Measurements from ENCODE around the gene SLC20A1.
"Not testable (repeated sequence)": the region's sequence is repeated elsewhere in the genome, so short reads cannot be mapped to it uniquely, and the experiment has no call there.

SLC20A1 gene

GRCh38 chr2:112692495-112692911 lies 46.8 kb downstream of the SLC20A1 start:
- H3K4me3 ChIP-seq (ENCODE audit: low read length) = no peak overlapping the region
- no peak for TF ChIP-seq ZNF274 (IDR thresholded peaks at IDR 0.05; ENCODE audit: low read depth, low read length)

DNA sequence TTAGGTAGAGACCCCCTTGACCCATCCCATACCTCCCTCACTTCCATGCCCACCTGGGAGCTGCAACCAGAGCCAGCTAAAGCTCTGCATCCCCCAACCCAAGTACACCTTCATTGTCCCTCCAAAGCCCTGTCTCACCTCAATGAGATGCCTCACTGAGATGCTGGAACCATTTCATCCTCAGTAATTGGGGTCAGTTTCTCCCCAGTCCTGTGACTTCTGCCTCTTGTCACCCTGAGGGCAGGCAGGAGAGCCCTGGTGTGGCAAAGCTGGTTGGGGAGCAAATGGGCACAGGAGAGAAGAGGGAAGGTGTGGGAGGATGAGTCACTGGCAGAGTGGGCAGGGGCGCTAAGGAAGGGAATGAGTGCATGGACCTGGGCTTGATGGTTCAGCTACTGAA lies 47.2 kb downstream of the SLC20A1 start:
- TF ChIP-seq ZNF274 (IDR thresholded peaks at IDR 0.05; ENCODE audit: low read depth, low read length) = no peak
- H3K4me3 ChIP-seq (ENCODE audit: low read length) = no peak overlapping the region

DNA sequence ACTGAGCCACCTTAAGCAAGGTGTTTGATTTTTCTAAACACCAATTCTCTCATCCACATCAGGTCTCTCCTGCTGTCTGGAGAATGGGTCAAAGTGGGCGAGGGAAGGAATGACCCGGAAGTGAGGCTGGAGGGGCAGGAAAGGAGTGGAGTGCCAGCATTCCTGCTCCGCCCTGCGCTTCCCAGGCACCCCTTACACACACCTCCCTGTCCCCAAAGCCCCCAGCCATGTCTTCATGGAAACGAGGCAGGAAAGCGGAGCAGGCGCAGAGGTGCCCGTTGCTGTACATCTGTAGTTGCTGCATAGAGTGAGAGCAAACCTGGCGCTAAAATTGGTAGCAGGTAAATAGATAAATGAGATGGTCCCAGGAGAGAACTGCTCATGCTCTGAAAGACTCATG lies 47.9 kb downstream of the SLC20A1 start:
- H3K4me3 ChIP-seq (ENCODE audit: low read length) = no peak overlapping the region
- TF ChIP-seq ZNF274 (IDR thresholded peaks at IDR 0.05; ENCODE audit: low read depth, low read length) = no peak

DNA sequence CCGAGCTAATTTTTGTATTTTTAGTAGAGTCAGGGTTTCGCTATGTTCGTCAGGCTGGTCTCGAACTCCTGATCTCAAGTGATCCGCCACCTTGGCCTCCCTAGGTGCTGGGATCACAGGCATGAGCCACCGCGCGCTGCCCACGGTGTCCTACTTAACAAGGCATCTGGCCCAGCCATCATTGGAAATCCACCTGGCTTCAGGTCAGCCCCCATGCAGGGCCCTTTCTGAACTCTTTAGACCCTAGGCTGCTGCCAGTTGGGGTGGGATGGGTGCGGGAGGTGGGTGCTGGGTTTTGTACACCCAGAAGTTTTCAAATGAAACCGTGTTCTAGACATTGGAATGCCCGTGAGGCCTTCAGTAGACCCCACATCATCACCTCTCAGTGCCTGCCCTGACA lies 48.4 kb downstream of the SLC20A1 start:
- TF ChIP-seq ZNF274 (IDR thresholded peaks at IDR 0.05; ENCODE audit: low read depth, low read length) = no peak
- no peak overlapping the region for H3K4me3 ChIP-seq (ENCODE audit: low read length)

DNA sequence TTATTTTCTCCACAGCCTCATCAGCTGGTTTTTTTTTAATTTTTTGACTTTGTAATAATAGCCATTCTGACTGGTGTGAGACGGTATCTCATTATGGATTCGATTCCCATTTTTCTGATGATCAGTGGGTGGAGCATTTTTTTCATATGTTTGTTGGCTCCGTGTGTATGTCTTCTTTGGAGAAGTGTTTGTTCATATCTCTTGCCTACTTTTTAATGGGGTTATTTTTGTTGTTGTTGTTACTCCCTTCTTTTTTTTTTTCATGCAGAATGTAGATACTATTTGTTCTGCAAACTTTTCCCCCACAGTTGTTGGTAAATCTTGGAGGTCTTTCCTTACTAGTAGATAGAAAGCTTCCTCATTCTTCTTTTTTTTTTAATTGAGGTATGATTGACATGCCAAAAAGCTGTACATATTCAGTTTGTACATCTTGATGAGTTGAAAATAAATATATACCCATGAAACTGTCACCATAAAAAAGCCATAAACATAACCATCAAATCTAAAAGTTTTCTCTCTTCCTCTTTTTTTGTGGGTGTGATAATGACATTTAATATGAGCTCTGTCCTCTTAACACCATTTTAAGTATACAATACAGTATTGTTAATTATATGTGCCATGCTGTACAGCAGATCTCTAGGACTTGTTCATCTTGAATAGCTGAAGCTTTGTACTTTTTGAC lies 53.2 kb downstream of the SLC20A1 start:
- no peak for TF ChIP-seq ZNF274 (IDR thresholded peaks at IDR 0.05; ENCODE audit: low read depth, low read length)
- no peak overlapping the region for H3K4me3 ChIP-seq (ENCODE audit: low read length)

DNA sequence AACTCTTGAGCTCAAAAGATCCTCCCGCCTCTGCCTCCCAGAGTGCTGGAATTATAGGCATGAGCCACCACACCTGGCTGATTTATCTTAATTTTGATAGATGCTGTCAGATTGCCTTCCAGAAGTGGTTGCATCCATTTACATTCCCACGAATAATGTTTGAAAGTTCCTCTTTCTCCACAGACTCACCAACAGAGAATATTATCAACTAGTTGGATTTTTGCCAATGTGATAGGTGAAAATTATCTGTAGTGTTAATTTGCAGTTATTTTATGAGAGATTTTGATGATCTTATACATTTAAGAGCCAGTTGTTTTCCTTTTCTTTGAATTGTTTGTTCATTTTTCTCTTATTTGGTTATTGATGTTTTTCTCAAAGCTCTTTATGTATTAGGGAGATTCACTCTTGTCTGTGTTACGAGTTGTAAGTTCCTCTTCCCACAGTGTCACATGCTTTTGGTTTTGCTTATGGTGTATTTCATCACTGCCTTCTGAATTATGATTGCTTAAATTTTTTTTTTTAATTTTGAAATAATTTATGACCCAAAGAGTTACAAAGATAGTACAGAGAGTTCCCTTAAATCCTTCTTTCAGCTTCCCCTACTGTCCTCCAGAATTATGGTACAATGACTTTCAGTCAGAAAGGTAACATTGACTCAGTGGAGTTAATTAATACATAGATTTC lies 54.4 kb downstream of the SLC20A1 start:
- H3K4me3 ChIP-seq (ENCODE audit: low read length) = no peak overlapping the region
- TF ChIP-seq ZNF274 (IDR thresholded peaks at IDR 0.05; ENCODE audit: low read depth, low read length) = no peak

DNA sequence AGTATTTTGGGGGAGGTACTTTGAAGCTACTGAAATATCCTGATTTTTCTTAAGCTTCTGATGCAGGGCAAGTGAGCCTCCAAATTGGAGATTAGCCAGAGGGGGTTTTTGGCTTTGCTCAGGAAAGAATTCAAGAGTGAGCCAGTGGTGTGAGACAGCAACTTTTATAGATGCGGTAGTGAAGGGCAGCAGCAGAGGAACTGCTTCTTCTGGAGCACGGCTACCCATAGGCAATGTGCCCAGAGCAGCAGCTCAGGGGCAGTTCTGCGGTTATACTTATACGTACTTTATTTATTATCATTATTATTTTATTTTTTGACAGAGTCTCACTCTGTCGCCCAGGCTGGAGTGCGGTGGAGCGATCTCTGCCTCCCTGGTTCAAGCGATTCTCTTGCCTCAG lies 55.3 kb downstream of the SLC20A1 start:
- H3K4me3 ChIP-seq (ENCODE audit: low read length) = no peak overlapping the region
- no peak for TF ChIP-seq ZNF274 (IDR thresholded peaks at IDR 0.05; ENCODE audit: low read depth, low read length)

DNA sequence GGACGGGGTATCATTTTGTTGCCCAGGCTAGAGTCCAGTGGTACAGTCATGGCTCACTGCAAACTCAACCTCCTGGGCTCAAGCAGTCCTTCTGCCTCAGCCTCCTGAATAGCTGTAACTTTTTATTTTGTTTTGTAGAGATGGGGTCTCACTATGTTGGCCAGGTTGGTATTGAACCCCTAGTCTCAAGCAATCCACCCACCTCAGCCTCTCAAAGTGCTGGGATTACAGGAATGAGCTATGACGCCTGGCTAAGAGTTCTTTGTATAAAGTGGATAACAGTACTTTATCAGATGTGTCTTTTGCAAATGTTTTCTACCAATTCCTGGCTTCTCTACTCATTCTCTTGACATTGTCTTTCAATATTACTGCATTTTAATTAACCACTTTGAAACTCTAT lies 57.9 kb downstream of the SLC20A1 start:
- no peak overlapping the region for H3K4me3 ChIP-seq (ENCODE audit: low read length)
- TF ChIP-seq ZNF274 (IDR thresholded peaks at IDR 0.05; ENCODE audit: low read depth, low read length) = no peak

DNA sequence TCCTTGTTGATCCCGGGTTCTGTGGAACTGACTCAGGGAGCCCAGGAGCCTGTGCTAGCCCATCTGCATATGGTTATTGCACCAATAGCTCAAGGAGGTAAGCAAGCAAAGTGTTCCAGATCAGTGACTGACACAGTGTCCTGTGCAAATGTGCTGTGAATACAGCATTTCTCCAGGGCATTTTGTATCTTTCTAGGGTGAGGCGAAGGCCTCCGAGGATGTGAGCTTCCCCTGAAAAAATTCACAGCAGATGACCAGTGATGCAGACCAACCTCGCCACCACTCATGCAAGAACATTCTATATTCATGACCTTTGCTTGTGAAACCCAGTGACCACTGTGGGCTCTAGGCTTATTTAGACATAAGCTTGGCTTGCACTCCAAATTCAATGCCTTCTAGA lies 59.8 kb downstream of the SLC20A1 start:
- H3K4me3 ChIP-seq (ENCODE audit: low read length) = no peak overlapping the region; the same call in 1 of the 2 replicates
- no peak for TF ChIP-seq ZNF274 (IDR thresholded peaks at IDR 0.05; ENCODE audit: low read depth, low read length)

- H3K4me3 ChIP-seq (ENCODE audit: low read length) = no peak overlapping the region; the same call in 1 of the 2 replicates
- no peak for TF ChIP-seq ZNF274 (IDR thresholded peaks at IDR 0.05; ENCODE audit: low read depth, low read length)
Measured at GRCh38 chr2:112706170-112706664, 60.5 kb downstream of the SLC20A1 start.

- H3K4me3 ChIP-seq (ENCODE audit: low read length) = not testable (repeated sequence)
Measured at GRCh38 chr2:112706947-112707346, 61.2 kb downstream of the SLC20A1 start.

GRCh38 chr2:112708968-112709367 lies 63.2 kb downstream of the SLC20A1 start:
- peak overlapping the region; percentile 14; the same call in 1 of the 2 replicates for H3K4me3 ChIP-seq (ENCODE audit: low read length)
- no peak for TF ChIP-seq ZNF274 (IDR thresholded peaks at IDR 0.05; ENCODE audit: low read depth, low read length)

DNA sequence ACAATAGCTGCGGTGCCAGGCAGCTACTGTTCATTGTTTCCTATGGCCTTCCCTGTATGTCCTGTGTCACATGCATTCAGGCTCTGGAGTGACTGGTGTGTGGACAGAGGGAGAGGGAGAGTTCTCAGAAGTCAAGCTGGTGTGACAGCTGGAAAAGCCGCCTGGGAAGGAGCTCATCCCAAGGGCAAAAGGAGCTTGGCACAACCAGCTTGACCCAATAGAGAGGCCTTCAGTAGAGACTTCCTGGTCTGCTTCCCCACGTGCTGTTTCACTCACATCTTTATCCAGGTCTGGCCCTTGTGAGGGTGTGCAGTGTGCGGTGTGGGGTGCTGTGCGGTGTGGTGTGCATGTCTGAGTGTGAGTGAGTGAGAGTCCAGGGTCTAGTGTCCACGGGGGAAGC lies 64.0 kb downstream of the SLC20A1 start:
- no peak for TF ChIP-seq ZNF274 (IDR thresholded peaks at IDR 0.05; ENCODE audit: low read depth, low read length)
- H3K4me3 ChIP-seq (ENCODE audit: low read length) = no peak overlapping the region

GRCh38 chr2:112710956-112711750 lies 65.4 kb downstream of the SLC20A1 start:
- no peak overlapping the region for H3K4me3 ChIP-seq (ENCODE audit: low read length)
- no peak for TF ChIP-seq ZNF274 (IDR thresholded peaks at IDR 0.05; ENCODE audit: low read depth, low read length)

GRCh38 chr2:112712465-112712864 lies 66.7 kb downstream of the SLC20A1 start:
- H3K4me3 ChIP-seq (ENCODE audit: low read length) = no peak overlapping the region
- TF ChIP-seq ZNF274 (IDR thresholded peaks at IDR 0.05; ENCODE audit: low read depth, low read length) = no peak

Measured in GM08714 (cell line).